ENCODE results near the gene PPP3CA. TPM values are rescaled to one million over a fixed set of nuclear protein-coding genes. Genes with fewer than 3 reads are reported as not detected.

Gene PPP3CA
- total RNA-seq, 1 experiment from 2014 or later, result 133 TPM

GRCh38 chr4:101089168-101089567 is 258.2 kb downstream of the PPP3CA start:
- H3K4me2 ChIP-seq (ENCODE audit: low read length), result no peak overlapping the region
- no peak overlapping the region for H3K27ac ChIP-seq (ENCODE audit: low read depth, low read length)
- TF ChIP-seq JUND (IDR thresholded peaks at IDR 0.05) (no peak), EZH2 (IDR thresholded peaks at IDR 0.05) (no peak), EGR1 (IDR thresholded peaks at IDR 0.05; ENCODE audit: low read depth) (no peak), TCF7L2 (IDR thresholded peaks at IDR 0.05; ENCODE audit: borderline replicate concordance, extremely low read depth, insufficient read depth, insufficient read length) (no peak)
- TF ChIP-seq, protein P1, sequence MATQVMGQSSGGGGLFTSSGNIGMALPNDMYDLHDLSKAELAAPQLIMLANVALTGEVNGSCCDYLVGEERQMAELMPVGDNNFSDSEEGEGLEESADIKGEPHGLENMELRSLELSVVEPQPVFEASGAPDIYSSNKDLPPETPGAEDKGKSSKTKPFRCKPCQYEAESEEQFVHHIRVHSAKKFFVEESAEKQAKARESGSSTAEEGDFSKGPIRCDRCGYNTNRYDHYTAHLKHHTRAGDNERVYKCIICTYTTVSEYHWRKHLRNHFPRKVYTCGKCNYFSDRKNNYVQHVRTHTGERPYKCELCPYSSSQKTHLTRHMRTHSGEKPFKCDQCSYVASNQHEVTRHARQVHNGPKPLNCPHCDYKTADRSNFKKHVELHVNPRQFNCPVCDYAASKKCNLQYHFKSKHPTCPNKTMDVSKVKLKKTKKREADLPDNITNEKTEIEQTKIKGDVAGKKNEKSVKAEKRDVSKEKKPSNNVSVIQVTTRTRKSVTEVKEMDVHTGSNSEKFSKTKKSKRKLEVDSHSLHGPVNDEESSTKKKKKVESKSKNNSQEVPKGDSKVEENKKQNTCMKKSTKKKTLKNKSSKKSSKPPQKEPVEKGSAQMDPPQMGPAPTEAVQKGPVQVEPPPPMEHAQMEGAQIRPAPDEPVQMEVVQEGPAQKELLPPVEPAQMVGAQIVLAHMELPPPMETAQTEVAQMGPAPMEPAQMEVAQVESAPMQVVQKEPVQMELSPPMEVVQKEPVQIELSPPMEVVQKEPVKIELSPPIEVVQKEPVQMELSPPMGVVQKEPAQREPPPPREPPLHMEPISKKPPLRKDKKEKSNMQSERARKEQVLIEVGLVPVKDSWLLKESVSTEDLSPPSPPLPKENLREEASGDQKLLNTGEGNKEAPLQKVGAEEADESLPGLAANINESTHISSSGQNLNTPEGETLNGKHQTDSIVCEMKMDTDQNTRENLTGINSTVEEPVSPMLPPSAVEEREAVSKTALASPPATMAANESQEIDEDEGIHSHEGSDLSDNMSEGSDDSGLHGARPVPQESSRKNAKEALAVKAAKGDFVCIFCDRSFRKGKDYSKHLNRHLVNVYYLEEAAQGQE (IDR thresholded peaks at IDR 0.05; ENCODE audit: low read depth), result no peak
- BruUV-seq (replicated peaks), result no TSS peak
- intact Hi-C loops (cut with micrococcal nuclease), result no loop called here
- no peak overlapping the region for H2AFZ ChIP-seq (ENCODE audit: low read depth, low read length, poor library complexity, severe bottlenecking)
- H3K9me3 ChIP-seq (ENCODE audit: control insufficient read depth in 1 of 2, insufficient read depth in 1 of 2, low read depth in 1 of 2, low read length in 2 of 2), result no peaks in the 10 kb centered on the region
- H4K20me1 ChIP-seq (ENCODE audit: insufficient read depth), result no peaks in the 10 kb centered on the region
- no peaks in the 10 kb centered on the region; a peak in 1 of 4 replicates for H3K36me3 ChIP-seq (ENCODE audit: control insufficient read depth in 1 of 2, insufficient read depth in 2 of 2, low read length in 2 of 2)
- no peaks in the 10 kb centered on the region for H3K9me2 ChIP-seq (ENCODE audit: insufficient read depth)
- no peak overlapping the region for H3K4me3 ChIP-seq (replicated peaks in 1 of 2; ENCODE audit: low read depth in 1 of 2, low read length in 2 of 2)
- POLR2A ChIA-PET, result interaction anchor here (1.1 to 1.2 kb wide), 2 partner anchors 11 kb away, joined by 3 read pairs; no protein-coding TSS in a partner anchor
- CTCF ChIA-PET, result no interaction called here
- ATAC-seq (no peak), DNase-seq (ENCODE audit: low read depth, low spot score) (no peak)
- H3K9ac ChIP-seq (ENCODE audit: low read length), result no peak overlapping the region
- no peaks in the 10 kb centered on the region for H3K27me3 ChIP-seq (ENCODE audit: insufficient read depth, low read length)
- H3K4me1 ChIP-seq (ENCODE audit: control insufficient read depth in 1 of 2, insufficient read depth in 2 of 2, low read length in 2 of 2), result peaks cover 18 to 24% of the 10 kb centered on the region in 2 experiments; a peak in 2 of 4 replicates
- RAD21 ChIA-PET (ENCODE audit: low non-redundant PET in 1 of 2, low total read pairs in 2 of 2, uncharacterized antibody in 2 of 2, unreplicated experiment in 2 of 2), result no interaction called here
- no peaks in the 10 kb centered on the region for H3K79me2 ChIP-seq (ENCODE audit: insufficient read depth, low read length)

Data from HCT116 (cell line).